Skeletal muscle tissue (tissue), 4 donors: ENCODE measurements around the gene RNF115. TPM values are rescaled to one million over a fixed set of nuclear protein-coding genes. Genes with fewer than 3 reads are reported as not detected.
"Not testable (repeated sequence)": the region's sequence is repeated elsewhere in the genome, so short reads cannot be mapped to it uniquely, and the experiment has no call there.

Source experiments
- H3K27ac ChIP-seq: one replicate; pipeline ENCODE4 v1.7.0; 2013; ENCODE audit warnings: mild to moderate bottlenecking, low read depth, low read length, inconsistent platforms
- H3K27me3 ChIP-seq, 3 donors: one replicate each; pipeline ENCODE4 v1.7.0; 2013; ENCODE audit warnings: low read length in 3 of 3; ENCODE audit not compliant: control insufficient read depth in 3 of 3, insufficient read depth in 3 of 3
- H3K36me3 ChIP-seq, 3 donors: one replicate each; pipeline ENCODE4 v1.7.0; 2013; ENCODE audit warnings: low read length in 3 of 3; ENCODE audit not compliant: control insufficient read depth in 3 of 3, insufficient read depth in 3 of 3
- H3K4me1 ChIP-seq, 3 donors: one replicate each; pipeline ENCODE4 v1.7.0; 2013; ENCODE audit warnings: low read length in 3 of 3, mild to moderate bottlenecking in 3 of 3; ENCODE audit not compliant: control insufficient read depth in 3 of 3, insufficient read depth in 3 of 3
- H3K4me3 ChIP-seq, 3 donors: one replicate each; pipeline ENCODE4 v1.7.0; 2013; ENCODE audit warnings: low read length in 3 of 3
- H3K9ac ChIP-seq, 3 donors: one replicate each; pipeline ENCODE4 v1.7.0; 2013; ENCODE audit warnings: low read length in 3 of 3, mild to moderate bottlenecking in 3 of 3, moderate library complexity in 2 of 3, low read depth in 1 of 3
- H3K9me3 ChIP-seq, 3 donors: one replicate each; pipeline ENCODE4 v1.7.0; 2013; ENCODE audit warnings: low read length in 3 of 3; ENCODE audit not compliant: control insufficient read depth in 3 of 3
- total RNA-seq: library from RNA; depleted of rRNA; stranded (reverse); fragments of >200 nt; gene quantifications from one replicate; pipeline ENCODE4 v1.2.3, GENCODE V29; 2014
- donor health status: Osteomylitis.

Gene RNF115
- total RNA-seq, 1 donor from 2014 or later, result 13.6 TPM

- H3K4me3 ChIP-seq, result no peak overlapping the region
- H3K27ac ChIP-seq, result no peak overlapping the region
- peaks cover 2 to 6% (median 6%) of the 10 kb centered on the region in 3 donors for H3K4me1 ChIP-seq
- no peaks in the 10 kb centered on the region for H3K9me3 ChIP-seq
- no peak overlapping the region for H3K9ac ChIP-seq
- no peaks in the 10 kb centered on the region for H3K27me3 ChIP-seq
- H3K36me3 ChIP-seq, result peaks cover 42 to 68% (median 61%) of the 10 kb centered on the region in 3 donors
Observed at GRCh38 chr1:145828367-145829026, 4.6 kb upstream of the RNF115 start.

- Histone ChIP-seq H3K27ac (no peak overlapping the region), H3K9me3 (no peaks in the 10 kb centered on the region), H3K4me1 (peaks cover 2 to 6% (median 6%) of the 10 kb centered on the region in 3 donors), H3K36me3 (peaks cover 36 to 63% (median 55%) of the 10 kb centered on the region in 3 donors), H3K9ac (no peak overlapping the region), H3K27me3 (no peaks in the 10 kb centered on the region), H3K4me3 (no peak overlapping the region)
Observed at GRCh38 chr1:145827966-145828365, 4.1 kb upstream of the RNF115 start.

- no peaks in the 10 kb centered on the region for H3K9me3 ChIP-seq
- H3K36me3 ChIP-seq, result peaks cover 31 to 46% (median 40%) of the 10 kb centered on the region in 3 donors
- no peak overlapping the region for H3K4me3 ChIP-seq
- H3K27me3 ChIP-seq, result no peaks in the 10 kb centered on the region
- no peak overlapping the region for H3K9ac ChIP-seq
- peaks cover 2 to 6% (median 6%) of the 10 kb centered on the region in 3 donors for H3K4me1 ChIP-seq
- no peak overlapping the region for H3K27ac ChIP-seq
Observed at GRCh38 chr1:145826030-145826429, 2.1 kb upstream of the RNF115 start.

- Histone ChIP-seq H3K4me1 (peaks cover 2 to 6% (median 6%) of the 10 kb centered on the region in 3 donors), H3K9ac (peak overlapping the region; percentile 87 to 97 (median 94)), H3K9me3 (no peaks in the 10 kb centered on the region), H3K27ac (peak overlapping the region; percentile 89), H3K36me3 (peaks cover 20 to 33% (median 32%) of the 10 kb centered on the region in 3 donors), H3K4me3 (peak overlapping the region; percentile 86 to 99 (median 98)), H3K27me3 (no peaks in the 10 kb centered on the region)
Observed at GRCh38 chr1:145824499-145824842, 576 bp upstream of the RNF115 start.

- H3K36me3 ChIP-seq, result peaks cover 7 to 17% (median 16%) of the 10 kb centered on the region in 3 donors
- not testable (repeated sequence) for H3K9me3 ChIP-seq, H3K27me3 ChIP-seq, H3K9ac ChIP-seq, H3K27ac ChIP-seq, H3K4me1 ChIP-seq
- peak overlapping the region in 1 of 3 donors; percentile 49 for H3K4me3 ChIP-seq
Observed at GRCh38 chr1:145822779-145823331, 1.0 kb downstream of the RNF115 start.

- H3K36me3 ChIP-seq, H3K9ac ChIP-seq, H3K4me3 ChIP-seq, H3K4me1 ChIP-seq, H3K27me3 ChIP-seq, H3K9me3 ChIP-seq: not testable (repeated sequence)
- H3K27ac ChIP-seq, result peak overlapping the region; percentile 58
Observed at GRCh38 chr1:145818095-145818494, 5.8 kb downstream of the RNF115 start.

- not testable (repeated sequence) for H3K4me3 ChIP-seq, H3K27ac ChIP-seq, H3K9ac ChIP-seq, H3K4me1 ChIP-seq, H3K27me3 ChIP-seq, H3K9me3 ChIP-seq, H3K36me3 ChIP-seq
Observed at GRCh38 chr1:145812977-145813810, 10.7 kb downstream of the RNF115 start.

GRCh38 chr1:145806844-145807243, 17.1 kb downstream of the RNF115 start:
- no peak overlapping the region for H3K4me3 ChIP-seq
- no peaks in the 10 kb centered on the region for H3K27me3 ChIP-seq
- no peaks in the 10 kb centered on the region for H3K36me3 ChIP-seq
- H3K27ac ChIP-seq, result no peak overlapping the region
- H3K9ac ChIP-seq, result no peak overlapping the region
- H3K9me3 ChIP-seq, result no peaks in the 10 kb centered on the region
- peaks cover 17 to 25% (median 19%) of the 10 kb centered on the region in 3 donors for H3K4me1 ChIP-seq

GRCh38 chr1:145806408-145806807, 17.5 kb downstream of the RNF115 start:
- Histone ChIP-seq H3K9me3 (no peaks in the 10 kb centered on the region), H3K9ac (no peak overlapping the region), H3K27me3 (no peaks in the 10 kb centered on the region), H3K27ac (no peak overlapping the region), H3K4me1 (peaks cover 17 to 25% (median 19%) of the 10 kb centered on the region in 3 donors), H3K36me3 (no peaks in the 10 kb centered on the region), H3K4me3 (no peak overlapping the region)

- Histone ChIP-seq H3K27me3 (no peaks in the 10 kb centered on the region), H3K4me1 (peaks cover 21 to 29% (median 29%) of the 10 kb centered on the region in 3 donors), H3K27ac (peak overlapping the region; percentile 21)
Observed at GRCh38 chr1:145805057-145805456, 18.8 kb downstream of the RNF115 start.

More at GRCh38 chr1:145805057-145805456, 18.8 kb downstream of the RNF115 start:
- no peak overlapping the region for H3K4me3 ChIP-seq
- no peak overlapping the region for H3K9ac ChIP-seq
- no peaks in the 10 kb centered on the region for H3K9me3 ChIP-seq
- no peaks in the 10 kb centered on the region for H3K36me3 ChIP-seq
